ENCODE results near the gene ZNF507. TPM values are rescaled to one million over a fixed set of nuclear protein-coding genes. Genes with fewer than 3 reads are reported as not detected.

The ZNF507 gene
- total and polyA plus RNA-seq, 9 of the 15 experiments (the other 6 are each of a cell fraction or from before 2014, with no cell fraction given): 2.9 to 25.0 (median 10.4) TPM

DNA sequence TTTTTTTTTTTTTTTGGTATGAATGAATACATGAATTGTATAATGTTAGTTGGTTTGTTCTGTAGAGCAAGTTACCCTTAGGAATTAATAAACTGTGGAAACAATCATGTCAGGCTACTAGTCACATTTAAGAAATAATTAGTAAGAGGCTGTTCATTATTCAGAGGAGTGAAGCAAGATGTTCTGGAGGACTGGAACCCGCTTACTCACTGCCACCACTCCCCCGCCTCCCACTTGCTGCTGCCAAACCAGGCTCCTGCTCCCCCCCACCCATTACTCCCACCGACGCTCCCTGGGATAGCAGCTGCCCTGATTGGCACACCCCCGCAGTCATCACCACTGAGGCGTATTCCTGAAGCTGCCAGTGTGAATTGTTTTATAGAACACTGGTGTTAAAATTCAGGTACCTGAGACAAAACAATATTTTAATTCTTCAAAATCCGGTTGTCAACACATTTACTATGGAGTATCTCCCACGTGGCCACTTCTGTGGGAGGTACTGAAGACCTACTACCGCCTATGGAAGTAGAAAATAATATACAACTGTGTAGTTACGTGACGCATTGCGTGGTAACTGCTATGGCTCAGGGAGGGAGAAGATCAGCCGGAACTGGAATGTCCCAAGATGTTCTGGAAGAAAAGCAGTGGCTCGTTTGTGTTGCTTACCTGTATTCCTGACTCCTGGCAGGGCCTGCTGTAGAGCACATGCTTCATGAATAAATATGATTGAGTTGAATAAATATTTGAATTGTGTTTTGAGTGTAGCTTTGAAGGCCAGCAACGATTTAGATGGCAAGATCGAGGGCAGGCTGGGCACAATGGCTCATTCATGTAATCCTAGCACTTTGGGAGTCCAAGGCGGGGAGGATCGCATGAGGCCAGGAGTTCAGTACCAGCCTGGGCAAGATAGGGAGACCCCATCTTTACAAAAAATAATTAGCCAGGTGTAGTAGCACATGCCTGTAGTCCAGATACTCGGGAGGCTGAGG is 61.9 kb downstream of the ZNF507 start (continued):
- TF ChIP-seq, protein P1, sequence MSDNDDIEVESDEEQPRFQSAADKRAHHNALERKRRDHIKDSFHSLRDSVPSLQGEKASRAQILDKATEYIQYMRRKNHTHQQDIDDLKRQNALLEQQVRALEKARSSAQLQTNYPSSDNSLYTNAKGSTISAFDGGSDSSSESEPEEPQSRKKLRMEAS (CRISPR knock-in tag; IDR thresholded peaks at IDR 0.05): no peak
- TF ChIP-seq, protein P2, sequence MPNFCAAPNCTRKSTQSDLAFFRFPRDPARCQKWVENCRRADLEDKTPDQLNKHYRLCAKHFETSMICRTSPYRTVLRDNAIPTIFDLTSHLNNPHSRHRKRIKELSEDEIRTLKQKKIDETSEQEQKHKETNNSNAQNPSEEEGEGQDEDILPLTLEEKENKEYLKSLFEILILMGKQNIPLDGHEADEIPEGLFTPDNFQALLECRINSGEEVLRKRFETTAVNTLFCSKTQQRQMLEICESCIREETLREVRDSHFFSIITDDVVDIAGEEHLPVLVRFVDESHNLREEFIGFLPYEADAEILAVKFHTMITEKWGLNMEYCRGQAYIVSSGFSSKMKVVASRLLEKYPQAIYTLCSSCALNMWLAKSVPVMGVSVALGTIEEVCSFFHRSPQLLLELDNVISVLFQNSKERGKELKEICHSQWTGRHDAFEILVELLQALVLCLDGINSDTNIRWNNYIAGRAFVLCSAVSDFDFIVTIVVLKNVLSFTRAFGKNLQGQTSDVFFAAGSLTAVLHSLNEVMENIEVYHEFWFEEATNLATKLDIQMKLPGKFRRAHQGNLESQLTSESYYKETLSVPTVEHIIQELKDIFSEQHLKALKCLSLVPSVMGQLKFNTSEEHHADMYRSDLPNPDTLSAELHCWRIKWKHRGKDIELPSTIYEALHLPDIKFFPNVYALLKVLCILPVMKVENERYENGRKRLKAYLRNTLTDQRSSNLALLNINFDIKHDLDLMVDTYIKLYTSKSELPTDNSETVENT (CRISPR knock-in tag; IDR thresholded peaks at IDR 0.05): no peak
- TF ChIP-seq ZSCAN32 (CRISPR knock-in tag; IDR thresholded peaks at IDR 0.05) (no peak), TSC22D4 (tag; IDR thresholded peaks at IDR 0.05) (no peak), SRSF7 (optimal IDR thresholded peaks at IDR 0.05; ENCODE audit: low read depth, low read length) (no peak), RBM25 (IDR thresholded peaks at IDR 0.05; ENCODE audit: low read depth, low read length, severe bottlenecking) (no peak), GATAD2A (IDR thresholded peaks at IDR 0.05) (no peak), ARID1B (IDR thresholded peaks at IDR 0.05) (peak; percentile 35; the same call in 1 of the 2 replicates), ZNF41 (CRISPR knock-in tag; conservative IDR thresholded peaks at IDR 0.05) (no peak), RBFOX2 (IDR thresholded peaks at IDR 0.05; ENCODE audit: low read depth, low read length) (no peak)
- TF ChIP-seq, protein P3, sequence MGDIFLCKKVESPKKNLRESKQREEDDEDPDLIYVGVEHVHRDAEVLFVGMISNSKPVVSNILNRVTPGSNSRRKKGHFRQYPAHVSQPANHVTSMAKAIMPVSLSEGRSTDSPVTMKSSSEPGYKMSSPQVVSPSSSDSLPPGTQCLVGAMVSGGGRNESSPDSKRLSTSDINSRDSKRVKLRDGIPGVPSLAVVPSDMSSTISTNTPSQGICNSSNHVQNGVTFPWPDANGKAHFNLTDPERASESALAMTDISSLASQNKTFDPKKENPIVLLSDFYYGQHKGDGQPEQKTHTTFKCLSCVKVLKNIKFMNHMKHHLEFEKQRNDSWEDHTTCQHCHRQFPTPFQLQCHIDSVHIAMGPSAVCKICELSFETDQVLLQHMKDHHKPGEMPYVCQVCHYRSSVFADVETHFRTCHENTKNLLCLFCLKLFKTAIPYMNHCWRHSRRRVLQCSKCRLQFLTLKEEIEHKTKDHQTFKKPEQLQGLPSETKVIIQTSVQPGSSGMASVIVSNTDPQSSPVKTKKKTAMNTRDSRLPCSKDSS (IDR thresholded peaks at IDR 0.05; ENCODE audit: low read depth, partially characterized antibody): no peak
- TF ChIP-seq, protein P4, sequence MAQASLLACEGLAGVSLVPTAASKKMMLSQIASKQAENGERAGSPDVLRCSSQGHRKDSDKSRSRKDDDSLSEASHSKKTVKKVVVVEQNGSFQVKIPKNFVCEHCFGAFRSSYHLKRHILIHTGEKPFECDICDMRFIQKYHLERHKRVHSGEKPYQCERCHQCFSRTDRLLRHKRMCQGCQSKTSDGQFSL (CRISPR knock-in tag; IDR thresholded peaks at IDR 0.05): 0 out of 2 replicates have a peak, but pooled peaks have one; percentile 54
- TF ChIP-seq, protein P4 (tag; IDR thresholded peaks at IDR 0.05): peak in 1 of 2 experiments; percentile 74; a peak in 2 of 4 replicates
- TF ChIP-seq, protein P5, sequence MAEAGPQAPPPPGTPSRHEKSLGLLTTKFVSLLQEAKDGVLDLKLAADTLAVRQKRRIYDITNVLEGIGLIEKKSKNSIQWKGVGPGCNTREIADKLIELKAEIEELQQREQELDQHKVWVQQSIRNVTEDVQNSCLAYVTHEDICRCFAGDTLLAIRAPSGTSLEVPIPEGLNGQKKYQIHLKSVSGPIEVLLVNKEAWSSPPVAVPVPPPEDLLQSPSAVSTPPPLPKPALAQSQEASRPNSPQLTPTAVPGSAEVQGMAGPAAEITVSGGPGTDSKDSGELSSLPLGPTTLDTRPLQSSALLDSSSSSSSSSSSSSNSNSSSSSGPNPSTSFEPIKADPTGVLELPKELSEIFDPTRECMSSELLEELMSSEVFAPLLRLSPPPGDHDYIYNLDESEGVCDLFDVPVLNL (CRISPR knock-in tag; IDR thresholded peaks at IDR 0.05; ENCODE audit: low read depth): no peak
- TF ChIP-seq, protein P6, sequence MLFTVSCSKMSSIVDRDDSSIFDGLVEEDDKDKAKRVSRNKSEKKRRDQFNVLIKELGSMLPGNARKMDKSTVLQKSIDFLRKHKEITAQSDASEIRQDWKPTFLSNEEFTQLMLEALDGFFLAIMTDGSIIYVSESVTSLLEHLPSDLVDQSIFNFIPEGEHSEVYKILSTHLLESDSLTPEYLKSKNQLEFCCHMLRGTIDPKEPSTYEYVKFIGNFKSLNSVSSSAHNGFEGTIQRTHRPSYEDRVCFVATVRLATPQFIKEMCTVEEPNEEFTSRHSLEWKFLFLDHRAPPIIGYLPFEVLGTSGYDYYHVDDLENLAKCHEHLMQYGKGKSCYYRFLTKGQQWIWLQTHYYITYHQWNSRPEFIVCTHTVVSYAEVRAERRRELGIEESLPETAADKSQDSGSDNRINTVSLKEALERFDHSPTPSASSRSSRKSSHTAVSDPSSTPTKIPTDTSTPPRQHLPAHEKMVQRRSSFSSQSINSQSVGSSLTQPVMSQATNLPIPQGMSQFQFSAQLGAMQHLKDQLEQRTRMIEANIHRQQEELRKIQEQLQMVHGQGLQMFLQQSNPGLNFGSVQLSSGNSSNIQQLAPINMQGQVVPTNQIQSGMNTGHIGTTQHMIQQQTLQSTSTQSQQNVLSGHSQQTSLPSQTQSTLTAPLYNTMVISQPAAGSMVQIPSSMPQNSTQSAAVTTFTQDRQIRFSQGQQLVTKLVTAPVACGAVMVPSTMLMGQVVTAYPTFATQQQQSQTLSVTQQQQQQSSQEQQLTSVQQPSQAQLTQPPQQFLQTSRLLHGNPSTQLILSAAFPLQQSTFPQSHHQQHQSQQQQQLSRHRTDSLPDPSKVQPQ (CRISPR knock-in tag; IDR thresholded peaks at IDR 0.05; ENCODE audit: borderline replicate concordance): no peak
